GM18526 (cell line): ENCODE results near the gene GRIN3B.

Source experiments
- POLR2A ChIP-seq: IDR thresholded peaks from 3 replicates; pipeline ENCODE4 v1.6.1; 2011; ENCODE audit not compliant: insufficient read length; ENCODE audit errors: extremely low read depth

The GRIN3B gene

DNA sequence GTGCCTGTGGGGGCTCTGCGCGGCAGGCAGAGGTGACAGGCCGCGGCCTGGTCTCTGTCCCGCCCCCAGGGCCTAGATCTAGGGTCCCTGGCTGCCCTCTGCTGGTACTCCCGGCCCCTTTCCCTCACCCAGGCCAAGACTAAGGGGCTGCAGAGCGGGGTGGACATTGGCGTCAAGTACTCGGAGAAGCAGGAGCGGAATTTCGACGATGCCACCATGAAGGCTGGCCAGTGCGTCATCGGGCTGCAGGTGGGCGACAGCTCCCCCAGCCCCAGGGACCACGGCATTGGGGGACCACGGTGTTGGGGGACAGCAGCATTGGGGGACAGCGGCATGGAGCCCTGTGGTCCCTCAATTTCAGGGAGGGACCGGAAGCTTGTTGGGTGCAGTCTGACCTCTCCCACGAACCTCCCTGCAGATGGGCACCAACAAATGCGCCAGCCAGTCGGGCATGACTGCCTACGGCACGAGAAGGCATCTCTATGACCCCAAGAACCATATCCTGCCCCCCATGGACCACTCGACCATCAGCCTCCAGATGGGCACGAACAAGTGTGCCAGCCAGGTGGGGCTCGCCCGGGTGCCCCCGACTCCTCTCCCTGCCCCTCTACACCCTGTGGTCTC is 35.9 kb downstream of the GRIN3B start:
- TF ChIP-seq POLR2A = no peak

GRCh38 chr19:1037621-1038064 is 37.4 kb downstream of the GRIN3B start:
- TF ChIP-seq POLR2A = no peak

DNA sequence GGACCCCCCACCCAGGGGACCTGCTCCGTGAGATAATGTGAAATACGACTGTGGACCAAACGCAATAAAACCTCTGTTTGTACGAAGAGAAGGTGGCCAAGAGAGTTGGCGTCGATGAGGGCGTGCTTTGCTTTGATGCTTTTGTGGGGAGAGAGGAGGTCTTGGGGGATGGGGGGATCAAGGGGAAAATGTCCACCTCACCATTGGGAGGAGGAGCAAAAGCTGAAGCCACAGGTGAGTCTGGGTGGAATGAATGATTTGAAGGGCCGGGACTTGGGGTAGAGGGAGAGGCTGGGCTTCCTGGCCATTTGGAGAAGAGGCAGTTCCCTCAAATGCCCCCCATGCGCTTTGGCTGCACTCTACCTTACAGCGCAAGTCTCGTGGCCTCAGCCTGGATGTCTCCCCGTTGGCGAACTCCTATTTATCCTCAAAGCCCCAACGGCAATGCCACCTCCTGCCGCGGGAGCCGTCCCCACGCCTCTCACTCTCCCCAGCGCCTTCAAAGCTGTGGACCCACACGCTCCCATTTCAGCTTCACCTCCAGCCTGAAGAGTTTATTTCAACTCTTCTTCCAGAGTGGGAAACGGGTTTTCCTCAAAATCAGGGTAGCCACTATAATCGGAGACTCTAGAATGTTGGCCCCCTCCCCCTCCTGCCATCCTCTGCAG is 38.9 kb downstream of the GRIN3B start:
- no peak for TF ChIP-seq POLR2A

DNA sequence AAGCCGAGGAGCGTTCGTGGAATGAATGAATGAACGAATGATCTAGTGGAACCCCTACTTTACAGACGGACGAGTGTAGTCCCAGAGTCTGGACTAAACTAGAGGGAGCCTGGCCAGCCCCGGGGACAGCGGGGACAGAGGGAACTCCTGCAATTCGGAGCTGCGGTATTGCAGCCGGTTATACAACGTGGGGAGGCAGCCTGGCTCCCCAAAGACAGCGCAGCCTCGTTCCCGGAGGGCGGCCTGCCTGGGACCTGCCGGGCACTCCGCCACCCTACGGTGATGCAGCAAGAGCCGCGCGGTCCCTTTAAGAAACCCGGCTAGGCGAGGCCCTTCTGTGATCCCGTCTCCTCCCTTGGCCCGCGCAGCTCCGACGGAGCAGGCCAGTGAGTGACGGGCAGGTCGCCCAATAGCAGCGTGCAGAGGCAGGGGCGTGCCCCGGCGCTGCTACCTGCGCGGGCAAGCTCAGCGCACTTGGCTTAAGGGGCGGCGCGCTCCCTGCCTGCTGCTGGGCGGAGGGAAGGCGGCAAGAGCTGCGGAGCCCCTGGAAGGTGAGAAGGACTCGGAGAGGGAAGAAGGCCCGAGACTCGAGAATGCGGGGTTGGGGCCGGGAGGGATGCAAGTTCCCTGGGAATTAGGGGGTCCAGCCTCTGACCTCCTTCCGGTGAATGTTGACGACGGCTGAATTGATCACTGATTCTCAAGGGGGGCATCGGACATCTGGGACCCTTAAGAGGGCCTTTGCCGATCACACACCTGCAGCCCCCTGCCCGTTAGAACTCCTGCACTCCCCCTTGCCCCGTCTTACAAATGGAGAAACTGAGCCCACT is 39.6 kb downstream of the GRIN3B start, which contains the start of gene ABCA7:
Gene ABCA7, plus strand, starts transcription at position 462 of the 830 bp plus-strand sequence. CDS start 1,255 bp downstream, outside the sequence.
- peak; percentile 74 for TF ChIP-seq POLR2A

DNA sequence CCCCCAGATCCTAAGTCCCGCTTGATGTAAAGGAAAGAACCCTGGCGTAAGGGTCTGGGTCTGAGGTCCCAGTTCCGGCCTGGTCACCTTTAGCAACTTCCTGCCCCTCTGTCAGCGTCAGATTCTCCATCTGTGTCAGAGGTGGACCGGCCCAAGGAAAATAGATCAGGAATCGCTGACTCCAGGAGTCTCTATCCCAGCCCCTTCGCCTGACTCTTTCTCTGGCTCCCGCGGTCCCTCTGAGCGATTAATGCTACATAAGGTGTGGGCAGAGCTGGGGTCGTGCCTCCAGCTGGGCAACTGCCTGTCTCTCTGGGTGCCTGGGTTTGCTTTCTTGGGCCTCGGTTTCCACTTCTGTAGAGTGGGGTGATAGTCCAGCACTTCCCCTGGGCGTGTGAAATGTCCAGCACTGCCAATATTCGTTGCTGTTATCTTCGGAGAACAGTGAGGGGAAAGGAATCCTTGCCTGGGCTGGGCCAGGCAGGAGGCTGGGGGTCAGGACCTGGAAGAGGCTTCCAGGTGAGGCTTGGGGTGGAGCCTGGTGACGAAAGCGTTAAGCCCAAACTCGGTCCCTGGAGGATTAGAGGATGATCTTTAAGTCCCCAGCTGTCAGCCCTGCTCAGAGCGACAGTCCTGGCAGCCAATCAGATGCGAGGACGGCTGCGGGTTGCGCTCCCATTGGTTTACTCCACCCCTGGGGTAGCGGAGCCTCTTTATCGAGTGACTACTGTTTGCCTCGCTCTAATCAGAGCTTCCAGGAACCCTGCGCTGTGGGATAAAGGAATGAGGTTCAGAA is 40.5 kb downstream of the GRIN3B start:
- TF ChIP-seq POLR2A = no peak

GRCh38 chr19:1041272-1041834 is 41.1 kb downstream of the GRIN3B start:
- TF ChIP-seq POLR2A = no peak

DNA sequence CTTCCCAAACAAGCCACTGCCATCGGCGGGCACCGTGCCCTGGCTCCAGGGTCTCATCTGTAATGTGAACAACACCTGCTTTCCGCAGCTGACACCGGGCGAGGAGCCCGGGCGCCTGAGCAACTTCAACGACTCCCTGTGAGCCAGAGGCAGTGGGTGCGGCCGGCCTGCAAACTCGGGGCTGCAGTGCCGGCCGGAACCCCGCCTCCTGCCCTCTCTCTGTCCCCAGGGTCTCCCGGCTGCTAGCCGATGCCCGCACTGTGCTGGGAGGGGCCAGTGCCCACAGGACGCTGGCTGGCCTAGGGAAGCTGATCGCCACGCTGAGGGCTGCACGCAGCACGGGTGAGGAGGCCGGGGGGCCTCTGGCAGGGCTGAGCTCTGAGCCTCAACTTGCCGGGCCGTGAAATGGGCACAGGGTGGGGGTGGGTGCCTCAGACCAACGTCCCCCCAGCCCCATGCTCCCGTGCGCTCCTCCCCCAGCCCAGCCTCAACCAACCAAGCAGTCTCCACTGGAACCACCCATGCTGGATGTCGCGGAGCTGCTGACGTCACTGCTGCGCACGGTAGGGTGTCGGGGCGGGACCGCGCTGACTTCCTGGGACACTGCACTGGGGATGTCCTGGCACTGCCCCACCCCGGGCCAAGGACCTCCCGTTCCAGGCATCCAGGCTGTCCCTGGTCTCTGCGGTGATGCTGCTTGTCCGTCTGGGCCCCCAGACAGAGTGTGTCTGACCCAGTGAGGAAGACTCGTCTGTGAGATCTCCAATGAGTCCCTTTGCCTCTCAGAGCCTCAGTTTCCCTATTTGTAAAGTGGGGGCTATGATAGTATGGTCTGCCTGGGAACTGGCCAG is 41.8 kb downstream of the GRIN3B start:
- TF ChIP-seq POLR2A = no peak

GRCh38 chr19:1042689-1043511 is 42.7 kb downstream of the GRIN3B start:
- TF ChIP-seq POLR2A = no peak

GRCh38 chr19:1045247-1045603 is 45.0 kb downstream of the GRIN3B start:
- no peak for TF ChIP-seq POLR2A

- no peak for TF ChIP-seq POLR2A
These were observed 46.0 kb downstream of the GRIN3B start for GRCh38 chr19:1046117-1046626.

- TF ChIP-seq POLR2A = no peak
These were observed 46.8 kb downstream of the GRIN3B start for GRCh38 chr19:1046836-1047695.

- TF ChIP-seq POLR2A = no peak
These were observed 47.5 kb downstream of the GRIN3B start for GRCh38 chr19:1047696-1048147.
